ENCODE data around the gene MCRIP1. TPM values are rescaled to one million over a fixed set of nuclear protein-coding genes. Genes with fewer than 3 reads are reported as not detected.

Gene MCRIP1
- total RNA-seq, 1 donor from 2014 or later = 69.2 TPM

- no peaks in the 10 kb centered on the region for H3K36me3 ChIP-seq
- peaks cover 10% of the 10 kb centered on the region for H3K4me1 ChIP-seq
- intact Hi-C loops (cut with DNase I) = no loop called here
- no peak for ATAC-seq
- no peak for TF ChIP-seq CTCF (IDR thresholded peaks at IDR 0.05)
- no peak within 1 kb of the TSS for H3K27ac ChIP-seq
- H3K4me3 ChIP-seq = no peak within 1 kb of the TSS
- no peak for DNase-seq
- no peaks in the 10 kb centered on the region for H3K9me3 ChIP-seq
- peaks cover 78% of the 10 kb centered on the region for H3K27me3 ChIP-seq (ENCODE audit: low read depth)
Measured at GRCh38 chr17:81803728-81804558, 29.1 kb downstream of the MCRIP1 start, which contains the start of gene GCGR. TSS of gene GCGR (plus strand) at chr17:81804150. CDS start at chr17:81809019, 4,869 bp downstream.

- intact Hi-C loops (cut with DNase I) = no loop called here
Measured at GRCh38 chr17:81802856-81803643, 30.0 kb downstream of the MCRIP1 start.

GRCh38 chr17:81802048-81802758 lies 30.9 kb downstream of the MCRIP1 start:
- Histone ChIP-seq H3K4me3 (no peak overlapping the region), H3K27me3 (ENCODE audit: low read depth) (peaks cover 64% of the 10 kb centered on the region), H3K4me1 (peaks cover 10% of the 10 kb centered on the region), H3K36me3 (no peaks in the 10 kb centered on the region), H3K27ac (no peak overlapping the region), H3K9me3 (no peaks in the 10 kb centered on the region)
- TF ChIP-seq CTCF (IDR thresholded peaks at IDR 0.05) = no peak
- intact Hi-C loops (cut with DNase I) = no loop called here
- ATAC-seq = no peak
- DNase-seq = no peak

More at GRCh38 chr17:81802856-81803643, 30.0 kb downstream of the MCRIP1 start:
- Histone ChIP-seq H3K4me3 (no peak overlapping the region), H3K36me3 (no peaks in the 10 kb centered on the region), H3K27me3 (ENCODE audit: low read depth) (peaks cover 72% of the 10 kb centered on the region), H3K27ac (no peak overlapping the region), H3K4me1 (peaks cover 10% of the 10 kb centered on the region), H3K9me3 (no peaks in the 10 kb centered on the region)
- DNase-seq = no peak
- no peak for ATAC-seq
- no peak for TF ChIP-seq CTCF (IDR thresholded peaks at IDR 0.05)

GRCh38 chr17:81801327-81801726 lies 31.8 kb downstream of the MCRIP1 start:
- TF ChIP-seq CTCF (IDR thresholded peaks at IDR 0.05) = no peak
- intact Hi-C loops (cut with DNase I) = no loop called here
- DNase-seq = no peak
- Histone ChIP-seq H3K27me3 (ENCODE audit: low read depth) (peaks cover 55% of the 10 kb centered on the region), H3K9me3 (no peaks in the 10 kb centered on the region), H3K36me3 (no peaks in the 10 kb centered on the region), H3K27ac (no peak overlapping the region), H3K4me1 (peaks cover 10% of the 10 kb centered on the region), H3K4me3 (no peak overlapping the region)
- no peak for ATAC-seq

- no peak for TF ChIP-seq CTCF (IDR thresholded peaks at IDR 0.05)
- H3K27me3 ChIP-seq (ENCODE audit: low read depth) = no peaks in the 10 kb centered on the region
- DNase-seq = peak; percentile 73
- H3K9me3 ChIP-seq = no peaks in the 10 kb centered on the region
- ATAC-seq = peak; percentile 96 to 97
- intact Hi-C loops (cut with DNase I) = no loop called here
- no peaks in the 10 kb centered on the region for H3K4me1 ChIP-seq
- H3K36me3 ChIP-seq = no peaks in the 10 kb centered on the region
- H3K27ac ChIP-seq = no peak overlapping the region
- no peak overlapping the region for H3K4me3 ChIP-seq
Measured at GRCh38 chr17:81794509-81794908, 38.6 kb downstream of the MCRIP1 start.
